Osteoblast (primary cell): ENCODE measurements around the gene PI4KB. TPM values are rescaled to one million over a fixed set of nuclear protein-coding genes. Genes with fewer than 3 reads are reported as not detected.

Source experiments
- DNase-seq: peaks from one replicate; pipeline ENCODE4 v3.0.0; 2011; ENCODE audit warnings: low spot score, mixed read lengths; ENCODE audit not compliant: insufficient read length; ENCODE audit errors: missing footprints
- H2AFZ ChIP-seq: 2 replicates; pipeline ENCODE4 v1.6.0; 2011; ENCODE audit warnings: mild to moderate bottlenecking, low read length
- H3K27ac ChIP-seq: 2 replicates; pipeline ENCODE4 v1.5.1; 2011; ENCODE audit warnings: mild to moderate bottlenecking, low read depth, low read length, moderate library complexity
- H3K27me3 ChIP-seq: 2 replicates; pipeline ENCODE4 v1.6.0; 2012; ENCODE audit warnings: mild to moderate bottlenecking, control low read depth, inconsistent platforms, low read length, moderate library complexity; ENCODE audit not compliant: insufficient read depth
- H3K36me3 ChIP-seq: 2 replicates; pipeline ENCODE4 v1.5.1; 2011; ENCODE audit warnings: mild to moderate bottlenecking, low read length, control low read depth, moderate library complexity; ENCODE audit not compliant: insufficient read depth
- H3K4me1 ChIP-seq: 2 replicates; pipeline ENCODE4 v1.5.1; 2011; ENCODE audit warnings: mild to moderate bottlenecking, low read length, control low read depth, moderate library complexity; ENCODE audit not compliant: insufficient read depth
- H3K4me2 ChIP-seq: 2 replicates; pipeline ENCODE4 v1.6.0; 2011; ENCODE audit warnings: mild to moderate bottlenecking, low read length; ENCODE audit not compliant: insufficient read depth
- H3K4me3 ChIP-seq: fragments of 200-600 bp; sonication (generic); 3 replicates; pipeline ENCODE4 v1.5.1; 2012; ENCODE audit warnings: mild to moderate bottlenecking, low read length, inconsistent platforms; ENCODE audit not compliant: insufficient read depth
- H3K79me2 ChIP-seq: 2 replicates; pipeline ENCODE4 v1.6.0; 2012; ENCODE audit warnings: mild to moderate bottlenecking, low read length, control low read depth, inconsistent platforms; ENCODE audit not compliant: insufficient read depth
- H3K9me3 ChIP-seq: 2 replicates; pipeline ENCODE4 v1.5.1; 2011; ENCODE audit warnings: low read depth, low read length, control low read depth
- H4K20me1 ChIP-seq: 2 replicates; pipeline ENCODE4 v1.6.0; 2012; ENCODE audit warnings: mild to moderate bottlenecking, low read length, control low read depth; ENCODE audit not compliant: insufficient read depth
- total RNA-seq: library from RNA; depleted of rRNA; stranded (reverse); fragments of >200 nt; gene quantifications from 2 replicates; pipeline ENCODE4 v1.2.3, GENCODE V29; 2012
- TF ChIP-seq, protein P1 (sequence below): IDR thresholded peaks from 2 replicates; pipeline ENCODE4 v1.5.1; 2011; ENCODE audit warnings: mild to moderate bottlenecking, low read depth, low read length, moderate library complexity; ENCODE audit errors: extremely low read depth

PI4KB gene
- total RNA-seq, 1 donor = 43.8 TPM

GRCh38 chr1:151311011-151311410 lies 16.2 kb downstream of the PI4KB start:
- Histone ChIP-seq H3K79me2 (peaks cover 46% of the 10 kb centered on the region), H3K9me3 (no peaks in the 10 kb centered on the region), H4K20me1 (peaks cover 66% of the 10 kb centered on the region), H2AFZ (no peak overlapping the region), H3K27ac (peak overlapping the region; percentile 83), H3K4me1 (peaks cover 49% of the 10 kb centered on the region), H3K4me3 (peak overlapping the region; percentile 6), H3K4me2 (peak overlapping the region; percentile 47), H3K27me3 (no peaks in the 10 kb centered on the region), H3K36me3 (peaks cover 58% of the 10 kb centered on the region)
- TF ChIP-seq, protein P1, sequence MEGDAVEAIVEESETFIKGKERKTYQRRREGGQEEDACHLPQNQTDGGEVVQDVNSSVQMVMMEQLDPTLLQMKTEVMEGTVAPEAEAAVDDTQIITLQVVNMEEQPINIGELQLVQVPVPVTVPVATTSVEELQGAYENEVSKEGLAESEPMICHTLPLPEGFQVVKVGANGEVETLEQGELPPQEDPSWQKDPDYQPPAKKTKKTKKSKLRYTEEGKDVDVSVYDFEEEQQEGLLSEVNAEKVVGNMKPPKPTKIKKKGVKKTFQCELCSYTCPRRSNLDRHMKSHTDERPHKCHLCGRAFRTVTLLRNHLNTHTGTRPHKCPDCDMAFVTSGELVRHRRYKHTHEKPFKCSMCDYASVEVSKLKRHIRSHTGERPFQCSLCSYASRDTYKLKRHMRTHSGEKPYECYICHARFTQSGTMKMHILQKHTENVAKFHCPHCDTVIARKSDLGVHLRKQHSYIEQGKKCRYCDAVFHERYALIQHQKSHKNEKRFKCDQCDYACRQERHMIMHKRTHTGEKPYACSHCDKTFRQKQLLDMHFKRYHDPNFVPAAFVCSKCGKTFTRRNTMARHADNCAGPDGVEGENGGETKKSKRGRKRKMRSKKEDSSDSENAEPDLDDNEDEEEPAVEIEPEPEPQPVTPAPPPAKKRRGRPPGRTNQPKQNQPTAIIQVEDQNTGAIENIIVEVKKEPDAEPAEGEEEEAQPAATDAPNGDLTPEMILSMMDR = no peak
- no peak for DNase-seq

DNA sequence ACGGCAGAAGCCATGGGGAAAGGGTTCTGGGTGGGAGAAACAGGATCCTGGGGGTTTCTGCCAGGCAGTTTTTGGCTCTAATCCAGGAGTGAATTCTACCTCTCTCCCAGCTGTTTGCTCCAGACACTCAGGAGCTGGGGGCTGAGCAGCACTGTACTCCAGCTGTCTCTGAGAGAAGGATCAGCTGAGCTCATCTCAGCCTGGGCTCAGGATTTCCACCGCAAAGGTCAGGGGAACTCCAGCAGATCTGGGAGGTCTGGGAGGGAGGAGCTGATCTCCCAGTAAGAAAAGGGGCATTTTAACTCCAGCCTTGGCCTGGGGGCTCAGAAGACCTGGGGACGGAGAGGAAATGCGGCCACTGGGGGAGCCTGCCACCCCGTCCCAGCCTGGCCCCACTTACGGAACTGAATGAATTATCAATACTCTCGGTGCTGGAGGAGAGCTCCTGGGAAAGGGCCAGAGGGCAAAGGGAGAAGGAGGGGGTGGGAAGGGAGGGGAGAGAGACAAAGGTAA lies 17.3 kb downstream of the PI4KB start:
- Histone ChIP-seq H3K27ac (peak overlapping the region; percentile 29), H2AFZ (no peak overlapping the region), H3K27me3 (no peaks in the 10 kb centered on the region), H3K4me2 (no peak overlapping the region), H3K36me3 (peaks cover 60% of the 10 kb centered on the region), H3K9me3 (no peaks in the 10 kb centered on the region), H3K4me1 (peaks cover 49% of the 10 kb centered on the region), H3K4me3 (no peak overlapping the region), H3K79me2 (peaks cover 40% of the 10 kb centered on the region), H4K20me1 (peaks cover 57% of the 10 kb centered on the region)
- TF ChIP-seq, protein P1 = no peak
- DNase-seq = peak; percentile 41

DNA sequence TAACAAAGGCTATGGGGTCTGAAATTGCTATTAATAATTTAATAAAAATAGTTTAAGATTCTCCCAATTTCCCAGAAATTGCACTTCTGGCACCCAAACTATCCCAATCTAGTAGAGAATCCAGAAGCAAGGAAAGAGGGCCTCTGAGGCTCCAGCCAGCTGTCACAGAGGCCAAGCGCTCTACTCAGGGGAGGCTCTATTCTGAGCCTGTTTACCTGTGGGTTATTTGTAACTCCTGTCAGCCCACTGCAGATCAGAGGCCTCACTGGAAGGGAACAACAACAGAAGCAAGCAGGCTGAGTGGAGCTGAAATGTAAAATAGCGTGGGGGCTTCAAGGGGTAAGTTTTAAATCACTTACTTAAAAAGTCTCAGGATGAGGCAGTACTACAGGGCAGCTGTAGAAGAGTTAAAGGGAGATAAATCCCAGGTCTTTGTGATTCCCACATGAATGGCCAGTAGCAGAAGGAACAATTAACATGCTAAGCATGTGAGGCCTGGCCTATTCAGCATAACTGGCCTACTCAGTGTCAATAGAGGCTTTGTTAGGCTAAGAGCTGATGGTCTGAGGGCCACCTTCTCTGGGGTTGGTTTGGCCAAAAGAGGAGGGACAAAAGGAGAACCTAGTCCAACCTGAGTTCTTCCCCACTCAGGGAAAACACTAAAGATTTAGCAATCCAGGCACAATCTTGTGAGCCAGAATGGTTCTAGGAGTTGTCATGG lies 32.3 kb downstream of the PI4KB start:
- no peak overlapping the region for H3K27ac ChIP-seq
- H3K4me1 ChIP-seq = no peaks in the 10 kb centered on the region
- peaks cover 80% of the 10 kb centered on the region for H3K36me3 ChIP-seq
- TF ChIP-seq, protein P1 = no peak
- H3K4me3 ChIP-seq = no peak overlapping the region
- no peak overlapping the region for H2AFZ ChIP-seq
- H4K20me1 ChIP-seq = no peaks in the 10 kb centered on the region
- H3K4me2 ChIP-seq = no peak overlapping the region
- no peaks in the 10 kb centered on the region for H3K9me3 ChIP-seq
- H3K27me3 ChIP-seq = no peaks in the 10 kb centered on the region
- DNase-seq = peak; percentile 39
- no peaks in the 10 kb centered on the region for H3K79me2 ChIP-seq

DNA sequence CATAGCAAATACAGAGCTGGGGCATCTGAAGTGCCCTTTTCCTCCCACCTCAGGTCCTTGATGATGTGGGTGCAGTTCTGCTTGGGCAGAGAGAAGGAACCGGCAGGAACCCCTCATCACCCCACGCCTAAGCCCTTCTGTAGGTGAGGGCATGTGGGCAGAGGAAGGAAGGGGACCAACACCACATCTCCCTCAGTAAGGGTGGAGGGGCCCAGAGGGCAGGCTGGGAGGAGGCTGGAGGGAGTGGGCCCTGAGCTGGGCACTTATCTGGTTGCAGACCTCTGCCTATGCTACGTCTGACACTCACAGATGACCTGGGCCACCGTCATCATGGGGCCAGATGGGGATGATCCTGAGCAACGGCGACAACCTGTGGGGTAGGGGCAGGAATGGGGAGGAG lies 34.1 kb downstream of the PI4KB start:
- no peaks in the 10 kb centered on the region for H3K27me3 ChIP-seq
- DNase-seq = peak; percentile 22
- H4K20me1 ChIP-seq = no peaks in the 10 kb centered on the region
- H3K79me2 ChIP-seq = peaks cover 2% of the 10 kb centered on the region
- TF ChIP-seq, protein P1 = no peak
- no peak overlapping the region for H3K4me2 ChIP-seq
- no peaks in the 10 kb centered on the region for H3K4me1 ChIP-seq
- H3K36me3 ChIP-seq = peaks cover 79% of the 10 kb centered on the region
- no peaks in the 10 kb centered on the region for H3K9me3 ChIP-seq
- H3K27ac ChIP-seq = no peak overlapping the region
- H3K4me3 ChIP-seq = no peak overlapping the region
- H2AFZ ChIP-seq = no peak overlapping the region
